ENCODE measurements around the gene PPARGC1A. TPM values are rescaled to one million over a fixed set of nuclear protein-coding genes. Genes with fewer than 3 reads are reported as not detected.

PPARGC1A gene
- total and polyA plus RNA-seq, 2 of the 13 experiments (the other 11 are each of a cell fraction or from before 2014, with no cell fraction given), result 20.7 to 37.3 TPM

DNA sequence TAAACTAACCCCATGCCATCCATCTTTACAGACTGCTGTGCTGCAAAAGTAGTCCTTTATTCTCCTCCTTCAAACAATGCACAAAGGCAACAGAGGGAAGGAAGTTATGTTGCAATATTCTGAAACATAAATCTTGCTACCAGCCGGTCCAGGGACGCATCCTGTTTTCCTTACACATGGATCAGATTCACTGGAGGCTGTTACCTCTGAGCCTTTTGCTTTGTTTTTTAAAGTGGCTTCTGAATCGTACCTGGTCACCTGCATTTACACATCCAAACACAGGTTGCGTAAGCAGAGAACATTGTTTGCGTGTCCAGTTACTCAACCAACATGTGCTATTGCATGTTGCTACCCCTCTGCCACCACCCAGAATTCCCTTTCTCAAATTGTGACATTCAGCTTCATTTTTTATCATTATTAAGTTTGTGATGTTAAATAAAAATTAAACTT is 8.8 kb downstream of the PPARGC1A start (continued):
- TF ChIP-seq TEAD3 (CRISPR knock-in tag; optimal IDR thresholded peaks at IDR 0.05; ENCODE audit: borderline replicate concordance), result peak; percentile 64
- peak; percentile 93 for TF ChIP-seq RCOR2 (CRISPR knock-in tag; IDR thresholded peaks at IDR 0.05)
- TF ChIP-seq THAP11 (CRISPR knock-in tag; IDR thresholded peaks at IDR 0.05), result peak; percentile 74
- peak; percentile 52; the same call in 1 of the 2 replicates for TF ChIP-seq HOXA3 (CRISPR knock-in tag; IDR thresholded peaks at IDR 0.05)
- TF ChIP-seq PCBP2 (optimal IDR thresholded peaks at IDR 0.05; ENCODE audit: low read depth, low read length, poor library complexity, severe bottlenecking), result no peak
- peak; percentile 39; the same call in 1 of the 2 replicates for TF ChIP-seq ZNF431 (CRISPR knock-in tag; IDR thresholded peaks at IDR 0.05; ENCODE audit: borderline replicate concordance, low read depth)
- TF ChIP-seq, protein P1, sequence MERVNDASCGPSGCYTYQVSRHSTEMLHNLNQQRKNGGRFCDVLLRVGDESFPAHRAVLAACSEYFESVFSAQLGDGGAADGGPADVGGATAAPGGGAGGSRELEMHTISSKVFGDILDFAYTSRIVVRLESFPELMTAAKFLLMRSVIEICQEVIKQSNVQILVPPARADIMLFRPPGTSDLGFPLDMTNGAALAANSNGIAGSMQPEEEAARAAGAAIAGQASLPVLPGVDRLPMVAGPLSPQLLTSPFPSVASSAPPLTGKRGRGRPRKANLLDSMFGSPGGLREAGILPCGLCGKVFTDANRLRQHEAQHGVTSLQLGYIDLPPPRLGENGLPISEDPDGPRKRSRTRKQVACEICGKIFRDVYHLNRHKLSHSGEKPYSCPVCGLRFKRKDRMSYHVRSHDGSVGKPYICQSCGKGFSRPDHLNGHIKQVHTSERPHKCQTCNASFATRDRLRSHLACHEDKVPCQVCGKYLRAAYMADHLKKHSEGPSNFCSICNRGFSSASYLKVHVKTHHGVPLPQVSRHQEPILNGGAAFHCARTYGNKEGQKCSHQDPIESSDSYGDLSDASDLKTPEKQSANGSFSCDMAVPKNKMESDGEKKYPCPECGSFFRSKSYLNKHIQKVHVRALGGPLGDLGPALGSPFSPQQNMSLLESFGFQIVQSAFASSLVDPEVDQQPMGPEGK (CRISPR knock-in tag; IDR thresholded peaks at IDR 0.05), result peak; percentile 50
- TF ChIP-seq RFXAP (CRISPR knock-in tag; IDR thresholded peaks at IDR 0.05; ENCODE audit: borderline replicate concordance), result 0 out of 2 replicates have a peak, but pooled peaks have one; percentile 28
- peak; percentile 65; the same call in 1 of the 2 replicates for TF ChIP-seq ZNF12 (CRISPR knock-in tag; IDR thresholded peaks at IDR 0.05)
- no peak for TF ChIP-seq CBX2 (IDR thresholded peaks at IDR 0.05; ENCODE audit: low read depth, low read length)
- TF ChIP-seq CBX2 (CRISPR knock-in tag; IDR thresholded peaks at IDR 0.05; ENCODE audit: low read depth), result no peak
- peak; percentile 68; the same call in 1 of the 2 replicates for TF ChIP-seq GATA4 (IDR thresholded peaks at IDR 0.05; ENCODE audit: borderline replicate concordance, low read depth)
- peak; percentile 59 for TF ChIP-seq PPARG (CRISPR knock-in tag; conservative IDR thresholded peaks at IDR 0.05)
- peak; percentile 74 for TF ChIP-seq BCL6 (CRISPR knock-in tag; IDR thresholded peaks at IDR 0.05)
- TF ChIP-seq RFXANK (CRISPR knock-in tag; IDR thresholded peaks at IDR 0.05), result 0 out of 2 replicates have a peak, but pooled peaks have one; percentile 60
- TF ChIP-seq KDM1A (CRISPR knock-in tag; IDR thresholded peaks at IDR 0.05), result peak; percentile 23; the same call in 1 of the 2 replicates
- peak; percentile 67; the same call in 1 of the 2 replicates for TF ChIP-seq ZNF264 (CRISPR knock-in tag; IDR thresholded peaks at IDR 0.05)
- TF ChIP-seq SOX6 (IDR thresholded peaks at IDR 0.05), result no peak
- peak; percentile 100 for TF ChIP-seq SOX6 (CRISPR knock-in tag; IDR thresholded peaks at IDR 0.05)
- peak; percentile 49; the same call in 1 of the 2 replicates for TF ChIP-seq MIER2 (CRISPR knock-in tag; IDR thresholded peaks at IDR 0.05)
- TF ChIP-seq, protein P2, sequence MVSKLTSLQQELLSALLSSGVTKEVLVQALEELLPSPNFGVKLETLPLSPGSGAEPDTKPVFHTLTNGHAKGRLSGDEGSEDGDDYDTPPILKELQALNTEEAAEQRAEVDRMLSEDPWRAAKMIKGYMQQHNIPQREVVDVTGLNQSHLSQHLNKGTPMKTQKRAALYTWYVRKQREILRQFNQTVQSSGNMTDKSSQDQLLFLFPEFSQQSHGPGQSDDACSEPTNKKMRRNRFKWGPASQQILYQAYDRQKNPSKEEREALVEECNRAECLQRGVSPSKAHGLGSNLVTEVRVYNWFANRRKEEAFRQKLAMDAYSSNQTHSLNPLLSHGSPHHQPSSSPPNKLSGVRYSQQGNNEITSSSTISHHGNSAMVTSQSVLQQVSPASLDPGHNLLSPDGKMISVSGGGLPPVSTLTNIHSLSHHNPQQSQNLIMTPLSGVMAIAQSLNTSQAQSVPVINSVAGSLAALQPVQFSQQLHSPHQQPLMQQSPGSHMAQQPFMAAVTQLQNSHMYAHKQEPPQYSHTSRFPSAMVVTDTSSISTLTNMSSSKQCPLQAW (CRISPR knock-in tag; IDR thresholded peaks at IDR 0.05), result 0 out of 2 replicates have a peak, but pooled peaks have one; percentile 37
- peak; percentile 53; the same call in 1 of the 2 replicates for TF ChIP-seq NR2C2 (CRISPR knock-in tag; IDR thresholded peaks at IDR 0.05; ENCODE audit: borderline replicate concordance)
- TF ChIP-seq, protein P3, sequence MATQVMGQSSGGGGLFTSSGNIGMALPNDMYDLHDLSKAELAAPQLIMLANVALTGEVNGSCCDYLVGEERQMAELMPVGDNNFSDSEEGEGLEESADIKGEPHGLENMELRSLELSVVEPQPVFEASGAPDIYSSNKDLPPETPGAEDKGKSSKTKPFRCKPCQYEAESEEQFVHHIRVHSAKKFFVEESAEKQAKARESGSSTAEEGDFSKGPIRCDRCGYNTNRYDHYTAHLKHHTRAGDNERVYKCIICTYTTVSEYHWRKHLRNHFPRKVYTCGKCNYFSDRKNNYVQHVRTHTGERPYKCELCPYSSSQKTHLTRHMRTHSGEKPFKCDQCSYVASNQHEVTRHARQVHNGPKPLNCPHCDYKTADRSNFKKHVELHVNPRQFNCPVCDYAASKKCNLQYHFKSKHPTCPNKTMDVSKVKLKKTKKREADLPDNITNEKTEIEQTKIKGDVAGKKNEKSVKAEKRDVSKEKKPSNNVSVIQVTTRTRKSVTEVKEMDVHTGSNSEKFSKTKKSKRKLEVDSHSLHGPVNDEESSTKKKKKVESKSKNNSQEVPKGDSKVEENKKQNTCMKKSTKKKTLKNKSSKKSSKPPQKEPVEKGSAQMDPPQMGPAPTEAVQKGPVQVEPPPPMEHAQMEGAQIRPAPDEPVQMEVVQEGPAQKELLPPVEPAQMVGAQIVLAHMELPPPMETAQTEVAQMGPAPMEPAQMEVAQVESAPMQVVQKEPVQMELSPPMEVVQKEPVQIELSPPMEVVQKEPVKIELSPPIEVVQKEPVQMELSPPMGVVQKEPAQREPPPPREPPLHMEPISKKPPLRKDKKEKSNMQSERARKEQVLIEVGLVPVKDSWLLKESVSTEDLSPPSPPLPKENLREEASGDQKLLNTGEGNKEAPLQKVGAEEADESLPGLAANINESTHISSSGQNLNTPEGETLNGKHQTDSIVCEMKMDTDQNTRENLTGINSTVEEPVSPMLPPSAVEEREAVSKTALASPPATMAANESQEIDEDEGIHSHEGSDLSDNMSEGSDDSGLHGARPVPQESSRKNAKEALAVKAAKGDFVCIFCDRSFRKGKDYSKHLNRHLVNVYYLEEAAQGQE (IDR thresholded peaks at IDR 0.05; ENCODE audit: borderline replicate concordance in 1 of 2, low read depth in 1 of 2, low read length in 2 of 2), result peak in 1 of 2 experiments; percentile 62; a peak in 2 of 4 replicates
- TF ChIP-seq NCOR1 (IDR thresholded peaks at IDR 0.05; ENCODE audit: borderline replicate concordance, low read length), result peak; percentile 77; the same call in 1 of the 2 replicates
- peak; percentile 89 for TF ChIP-seq ZSCAN9 (CRISPR knock-in tag; IDR thresholded peaks at IDR 0.05; ENCODE audit: borderline replicate concordance)
- TF ChIP-seq FOXK2 (IDR thresholded peaks at IDR 0.05), result peak; percentile 31; the same call in 1 of the 2 replicates

All from HepG2 (cell line).